Loucy (cell line): ENCODE data around the gene ELP6.

ENCODE experiments used
- EZH2phosphoT487 ChIP-seq: fragments of 200-600 bp; IDR thresholded peaks from 2 replicates; pipeline ENCODE4 v1.6.1; 2018; ENCODE audit warnings: antibody characterized with exemption, mild to moderate bottlenecking, moderate library complexity, borderline replicate concordance
- TF ChIP-seq, protein P1 (sequence below): fragments of 200-600 bp; sonication (generic); conservative IDR thresholded peaks from 2 replicates; pipeline ENCODE4 v1.5.1; 2014; ENCODE audit warnings: mild to moderate bottlenecking, antibody characterized with exemption, low read length

DNA sequence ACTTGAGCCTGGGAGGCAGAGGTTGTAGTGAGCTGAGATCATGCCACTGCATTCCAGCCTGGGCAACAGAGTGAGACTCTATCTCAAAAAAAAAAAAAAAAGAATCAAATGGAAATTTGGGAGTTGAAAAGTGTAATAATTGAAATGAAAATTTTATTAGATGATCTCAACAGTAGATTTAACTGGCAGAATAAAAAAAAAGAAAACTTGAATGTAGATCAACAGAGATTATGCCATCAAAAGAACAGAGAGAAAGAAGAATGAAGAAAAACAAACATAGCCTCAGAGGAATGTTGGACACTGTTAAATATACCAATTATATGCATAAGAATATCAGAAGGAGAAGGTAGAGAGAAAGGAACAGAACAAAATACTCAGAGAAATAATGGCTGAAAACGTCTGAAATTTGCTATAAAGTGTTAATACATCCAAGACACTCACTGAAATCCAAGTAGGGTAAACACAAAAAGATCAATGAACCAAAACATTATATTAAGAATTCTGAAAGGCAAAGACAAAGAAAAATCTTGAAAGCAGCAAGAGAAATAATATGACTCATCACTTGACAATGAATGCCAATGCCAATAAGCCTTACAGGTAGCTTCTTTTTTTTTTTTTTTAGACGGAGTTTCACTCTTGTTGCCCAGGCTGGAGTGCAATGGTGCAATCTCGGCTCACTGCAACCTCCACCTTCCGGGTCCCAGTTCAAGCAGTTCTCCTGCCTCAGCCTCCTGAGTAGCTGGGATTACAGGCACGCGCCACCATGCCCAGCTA is 14.6 kb upstream of the ELP6 start:
- TF ChIP-seq, protein P1, sequence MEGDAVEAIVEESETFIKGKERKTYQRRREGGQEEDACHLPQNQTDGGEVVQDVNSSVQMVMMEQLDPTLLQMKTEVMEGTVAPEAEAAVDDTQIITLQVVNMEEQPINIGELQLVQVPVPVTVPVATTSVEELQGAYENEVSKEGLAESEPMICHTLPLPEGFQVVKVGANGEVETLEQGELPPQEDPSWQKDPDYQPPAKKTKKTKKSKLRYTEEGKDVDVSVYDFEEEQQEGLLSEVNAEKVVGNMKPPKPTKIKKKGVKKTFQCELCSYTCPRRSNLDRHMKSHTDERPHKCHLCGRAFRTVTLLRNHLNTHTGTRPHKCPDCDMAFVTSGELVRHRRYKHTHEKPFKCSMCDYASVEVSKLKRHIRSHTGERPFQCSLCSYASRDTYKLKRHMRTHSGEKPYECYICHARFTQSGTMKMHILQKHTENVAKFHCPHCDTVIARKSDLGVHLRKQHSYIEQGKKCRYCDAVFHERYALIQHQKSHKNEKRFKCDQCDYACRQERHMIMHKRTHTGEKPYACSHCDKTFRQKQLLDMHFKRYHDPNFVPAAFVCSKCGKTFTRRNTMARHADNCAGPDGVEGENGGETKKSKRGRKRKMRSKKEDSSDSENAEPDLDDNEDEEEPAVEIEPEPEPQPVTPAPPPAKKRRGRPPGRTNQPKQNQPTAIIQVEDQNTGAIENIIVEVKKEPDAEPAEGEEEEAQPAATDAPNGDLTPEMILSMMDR, result no peak
- TF ChIP-seq EZH2phosphoT487, result no peak
